ENCODE results near the gene ZBP1. TPM values are rescaled to one million over a fixed set of nuclear protein-coding genes. Genes with fewer than 3 reads are reported as not detected.
"Not testable (repeated sequence)": the region's sequence is repeated elsewhere in the genome, so short reads cannot be mapped to it uniquely, and the experiment has no call there.

Gene ZBP1
- polyA plus RNA-seq, 10 donors: 0.08 to 0.82 (median 0.25) TPM; not detected in 6

- DNase-seq: no peak
Observed at GRCh38 chr20:57647933-57648785, 27.9 kb upstream of the ZBP1 start.

GRCh38 chr20:57647006-57647932 lies 27.0 kb upstream of the ZBP1 start:
- no peak for DNase-seq

- DNase-seq: no peak
Observed at GRCh38 chr20:57638895-57639236, 18.6 kb upstream of the ZBP1 start.

- no peak for DNase-seq
Observed at GRCh38 chr20:57638173-57638894, 18.1 kb upstream of the ZBP1 start.

GRCh38 chr20:57633945-57634491 lies 13.8 kb upstream of the ZBP1 start:
- no peak for DNase-seq

- DNase-seq: no peak
Observed at GRCh38 chr20:57632286-57632685, 12.1 kb upstream of the ZBP1 start.

- no peak for DNase-seq
Observed at GRCh38 chr20:57630061-57630460, 9.8 kb upstream of the ZBP1 start.

- DNase-seq: not testable (repeated sequence)
Observed at GRCh38 chr20:57629491-57629901, 9.3 kb upstream of the ZBP1 start.

- not testable (repeated sequence) for DNase-seq
Observed at GRCh38 chr20:57628962-57629308, 8.7 kb upstream of the ZBP1 start.

- peak; percentile 58 to 90 (median 73) for DNase-seq
Observed at GRCh38 chr20:57628047-57628961, 8.1 kb upstream of the ZBP1 start.

GRCh38 chr20:57627339-57627738 lies 7.1 kb upstream of the ZBP1 start:
- DNase-seq: no peak

GRCh38 chr20:57625978-57626377 lies 5.8 kb upstream of the ZBP1 start:
- DNase-seq: no peak

- no peak for DNase-seq
Observed at GRCh38 chr20:57625181-57625958, 5.1 kb upstream of the ZBP1 start.

GRCh38 chr20:57624124-57624523 lies 3.9 kb upstream of the ZBP1 start:
- DNase-seq: no peak

GRCh38 chr20:57622579-57623381 lies 2.6 kb upstream of the ZBP1 start:
- DNase-seq: peak in 1 of 3 donors; percentile 49

- DNase-seq: no peak
Observed at GRCh38 chr20:57622201-57622570, 2.0 kb upstream of the ZBP1 start.

GRCh38 chr20:57621421-57622200 lies 1.4 kb upstream of the ZBP1 start:
- no peak for DNase-seq

GRCh38 chr20:57620999-57621398 lies 773 bp upstream of the ZBP1 start:
- no peak for DNase-seq
